OCI-LY1 (cell line): ENCODE results near the gene APOA1.

Source experiments
- H2AFZ ChIP-seq: fragments of 200-600 bp; sonication (generic), shearing (Covaris generic); 2 replicates; pipeline ENCODE4 v1.6.0; 2014; ENCODE audit warnings: antibody characterized with exemption, mild to moderate bottlenecking, low read length
- H3F3A ChIP-seq: fragments of 200-600 bp; sonication (generic), shearing (Covaris generic); 2 replicates; pipeline ENCODE4 v1.6.0; 2014; ENCODE audit warnings: mild to moderate bottlenecking, antibody characterized with exemption, low read length, moderate library complexity; ENCODE audit not compliant: insufficient read depth
- H3K27ac ChIP-seq: fragments of 200-600 bp; sonication (generic); 2 replicates; pipeline ENCODE4 v1.5.1; 2014; ENCODE audit warnings: low read length, mixed run types, mild to moderate bottlenecking, low read depth; ENCODE audit not compliant: poor library complexity, severe bottlenecking
- H3K27me3 ChIP-seq: fragments of 200-600 bp; sonication (generic); 2 replicates; pipeline ENCODE4 v1.6.0; 2014; ENCODE audit warnings: antibody characterized with exemption, mild to moderate bottlenecking, low read length, moderate library complexity; ENCODE audit not compliant: insufficient read depth
- H3K36me3 ChIP-seq: fragments of 200-600 bp; sonication (generic); 2 replicates; pipeline ENCODE4 v1.6.1; 2014; ENCODE audit warnings: mild to moderate bottlenecking, antibody characterized with exemption, low read length, moderate library complexity, mixed read lengths; ENCODE audit not compliant: insufficient read depth
- H3K4me1 ChIP-seq: fragments of 200-600 bp; sonication (generic); 2 replicates; pipeline ENCODE4 v1.5.1; 2014; ENCODE audit warnings: mild to moderate bottlenecking, low read length, moderate library complexity; ENCODE audit not compliant: insufficient read depth, severe bottlenecking
- H3K4me2 ChIP-seq: fragments of 200-600 bp; sonication (generic), shearing (Covaris generic); 2 replicates; pipeline ENCODE4 v1.6.1; 2014; ENCODE audit warnings: low read length
- H3K4me3 ChIP-seq: fragments of 200-600 bp; sonication (generic); 2 replicates; pipeline ENCODE4 v1.5.1; 2014; ENCODE audit warnings: low read length, low read depth, mild to moderate bottlenecking, mixed read lengths; ENCODE audit not compliant: poor library complexity, severe bottlenecking
- H3K79me2 ChIP-seq: fragments of 200-600 bp; shearing (Covaris generic); 2 replicates; pipeline ENCODE4 v1.6.1; 2016; ENCODE audit warnings: mixed run types, low read length, mixed read lengths; ENCODE audit not compliant: insufficient read depth
- H3K9ac ChIP-seq: fragments of 200-600 bp; sonication (generic), shearing (Covaris generic); 2 replicates; pipeline ENCODE4 v1.6.1; 2014; ENCODE audit warnings: mild to moderate bottlenecking, low read length, mixed read lengths
- H3K9me2 ChIP-seq: fragments of 200-600 bp; sonication (generic), shearing (Covaris generic); 2 replicates; pipeline ENCODE4 v1.6.1; 2014; ENCODE audit warnings: low read depth, mild to moderate bottlenecking, low read length, mixed read lengths
- H3K9me3 ChIP-seq: fragments of 200-600 bp; shearing (Covaris generic); 2 replicates; pipeline ENCODE4 v1.6.1; 2014; ENCODE audit warnings: low read length, mixed read lengths
- H4K20me1 ChIP-seq: fragments of 200-600 bp; sonication (generic), shearing (Covaris generic); 2 replicates; pipeline ENCODE4 v1.6.0; 2016; ENCODE audit warnings: mild to moderate bottlenecking, low read length; ENCODE audit not compliant: insufficient read depth
- EZH2 ChIP-seq: fragments of 200-600 bp; sonication (generic), shearing (Covaris generic); IDR thresholded peaks from 2 replicates; pipeline ENCODE4 v1.8.0; 2017; ENCODE audit warnings: borderline replicate concordance, mixed run types, mild to moderate bottlenecking, antibody characterized with exemption, low read length, moderate library complexity, mixed read lengths
- TF ChIP-seq, protein P1 (sequence below): fragments of 200-600 bp; sonication (generic), shearing (Covaris generic); IDR thresholded peaks from 2 replicates; pipeline ENCODE4 v1.5.1; 2017; ENCODE audit warnings: mild to moderate bottlenecking, antibody characterized with exemption, low read length, moderate library complexity, mixed read lengths

APOA1 gene

DNA sequence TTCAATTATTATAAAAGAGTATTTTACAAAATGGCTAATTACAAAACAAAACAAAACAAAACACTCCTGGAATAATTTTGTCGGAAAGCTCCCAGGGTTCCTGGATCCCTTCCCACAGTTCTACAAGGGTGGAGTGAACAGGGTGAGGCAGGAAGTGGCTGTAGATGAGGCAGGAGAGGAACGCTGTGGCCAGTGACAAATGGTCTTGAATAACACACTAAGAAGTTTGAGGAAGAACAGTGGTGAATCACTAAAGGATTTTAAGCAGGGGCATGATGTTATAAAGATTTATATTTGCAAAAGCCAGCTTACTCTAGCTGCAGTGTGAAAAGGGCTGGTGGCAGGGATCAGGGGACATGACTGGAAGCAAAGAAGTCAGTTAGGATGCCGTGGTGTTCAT is 33.8 kb upstream of the APOA1 start:
- no peak overlapping the region for H2AFZ ChIP-seq
- no peaks in the 10 kb centered on the region for H3F3A ChIP-seq
- H3K36me3 ChIP-seq = peaks cover 97% of the 10 kb centered on the region
- no peaks in the 10 kb centered on the region for H3K4me1 ChIP-seq
- H3K4me2 ChIP-seq = no peak overlapping the region
- no peak for TF ChIP-seq EZH2
- TF ChIP-seq, protein P1, sequence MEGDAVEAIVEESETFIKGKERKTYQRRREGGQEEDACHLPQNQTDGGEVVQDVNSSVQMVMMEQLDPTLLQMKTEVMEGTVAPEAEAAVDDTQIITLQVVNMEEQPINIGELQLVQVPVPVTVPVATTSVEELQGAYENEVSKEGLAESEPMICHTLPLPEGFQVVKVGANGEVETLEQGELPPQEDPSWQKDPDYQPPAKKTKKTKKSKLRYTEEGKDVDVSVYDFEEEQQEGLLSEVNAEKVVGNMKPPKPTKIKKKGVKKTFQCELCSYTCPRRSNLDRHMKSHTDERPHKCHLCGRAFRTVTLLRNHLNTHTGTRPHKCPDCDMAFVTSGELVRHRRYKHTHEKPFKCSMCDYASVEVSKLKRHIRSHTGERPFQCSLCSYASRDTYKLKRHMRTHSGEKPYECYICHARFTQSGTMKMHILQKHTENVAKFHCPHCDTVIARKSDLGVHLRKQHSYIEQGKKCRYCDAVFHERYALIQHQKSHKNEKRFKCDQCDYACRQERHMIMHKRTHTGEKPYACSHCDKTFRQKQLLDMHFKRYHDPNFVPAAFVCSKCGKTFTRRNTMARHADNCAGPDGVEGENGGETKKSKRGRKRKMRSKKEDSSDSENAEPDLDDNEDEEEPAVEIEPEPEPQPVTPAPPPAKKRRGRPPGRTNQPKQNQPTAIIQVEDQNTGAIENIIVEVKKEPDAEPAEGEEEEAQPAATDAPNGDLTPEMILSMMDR = no peak
- no peaks in the 10 kb centered on the region for H3K27me3 ChIP-seq
- H3K27ac ChIP-seq = no peak overlapping the region
- H3K4me3 ChIP-seq = no peak overlapping the region
- no peaks in the 10 kb centered on the region for H3K79me2 ChIP-seq
- H3K9ac ChIP-seq = no peak overlapping the region
- no peaks in the 10 kb centered on the region for H4K20me1 ChIP-seq
- H3K9me2 ChIP-seq = no peaks in the 10 kb centered on the region
- H3K9me3 ChIP-seq = no peaks in the 10 kb centered on the region

DNA sequence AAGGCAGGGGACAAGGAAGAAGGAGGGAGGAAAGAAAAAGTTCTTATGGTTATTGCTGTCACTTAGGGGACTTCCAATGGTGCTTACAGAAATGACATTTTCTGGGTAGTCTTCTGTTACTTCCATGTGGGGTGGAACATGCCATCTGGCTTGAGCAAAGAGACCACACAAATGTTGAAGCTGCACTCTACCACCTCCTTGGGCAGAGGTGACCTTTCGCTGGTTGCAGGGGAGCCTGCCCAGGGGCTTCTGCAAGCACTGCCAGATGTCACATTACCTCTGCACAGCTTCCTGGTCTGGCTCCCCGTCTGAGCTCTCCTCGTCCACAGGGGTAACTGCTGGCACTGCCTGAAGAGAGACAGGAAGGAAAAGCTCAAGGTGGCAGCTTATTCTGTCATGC is 32.6 kb upstream of the APOA1 start:
- Histone ChIP-seq H3K9me2 (no peaks in the 10 kb centered on the region), H3K4me2 (no peak overlapping the region), H3K9me3 (no peaks in the 10 kb centered on the region), H3K36me3 (peaks cover 93% of the 10 kb centered on the region), H3K27me3 (no peaks in the 10 kb centered on the region), H3K9ac (no peak overlapping the region), H3F3A (no peaks in the 10 kb centered on the region), H3K4me1 (no peaks in the 10 kb centered on the region), H3K27ac (no peak overlapping the region), H4K20me1 (no peaks in the 10 kb centered on the region), H3K4me3 (no peak overlapping the region), H2AFZ (no peak overlapping the region), H3K79me2 (no peaks in the 10 kb centered on the region)
- TF ChIP-seq, protein P1 = no peak
- no peak for TF ChIP-seq EZH2

DNA sequence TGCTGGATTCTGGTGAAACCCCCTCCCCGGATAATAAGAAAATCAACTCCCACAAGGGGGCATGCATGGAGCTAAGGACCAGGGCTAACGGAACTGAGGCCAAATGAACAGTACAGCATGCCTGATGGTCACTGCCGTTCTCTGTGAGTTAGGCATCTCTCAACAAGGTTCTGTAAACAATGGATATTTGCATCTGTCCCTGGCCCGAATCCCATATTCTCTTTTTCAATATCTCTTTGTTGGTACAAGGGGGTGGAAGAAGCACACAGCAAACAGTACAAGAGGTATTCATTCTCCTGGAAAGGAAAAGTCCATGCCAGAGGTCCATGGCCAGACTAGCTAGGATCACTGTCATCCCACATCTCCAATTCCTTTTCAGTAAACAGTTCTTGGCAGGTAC is 32.2 kb upstream of the APOA1 start:
- no peak for TF ChIP-seq EZH2
- TF ChIP-seq, protein P1 = no peak
- H3K9me2 ChIP-seq = no peaks in the 10 kb centered on the region
- no peaks in the 10 kb centered on the region for H3K9me3 ChIP-seq
- H3K9ac ChIP-seq = no peak overlapping the region
- H2AFZ ChIP-seq = no peak overlapping the region
- H3F3A ChIP-seq = no peaks in the 10 kb centered on the region
- no peak overlapping the region for H3K4me2 ChIP-seq
- no peak overlapping the region for H3K27ac ChIP-seq
- H3K79me2 ChIP-seq = no peaks in the 10 kb centered on the region
- H3K4me1 ChIP-seq = no peaks in the 10 kb centered on the region
- no peak overlapping the region for H3K4me3 ChIP-seq
- H4K20me1 ChIP-seq = no peaks in the 10 kb centered on the region
- peaks cover 93% of the 10 kb centered on the region for H3K36me3 ChIP-seq
- H3K27me3 ChIP-seq = no peaks in the 10 kb centered on the region
